Left forelimb (tissue), 1 donor: ENCODE data around the gene CYP46A1.

Experiments used
- DNase-seq: peaks from one replicate; pipeline ENCODE4 v3.0.0-alpha.2; 2018; ENCODE audit warnings: low spot score

The CYP46A1 gene

GRCh38 chr14:99673305-99674063 lies 10.6 kb upstream of the CYP46A1 start:
- no peak for DNase-seq

GRCh38 chr14:99674064-99674650 lies 9.9 kb upstream of the CYP46A1 start:
- DNase-seq, result no peak

- DNase-seq, result no peak
Measured at GRCh38 chr14:99674776-99675381, 9.2 kb upstream of the CYP46A1 start.

GRCh38 chr14:99675382-99675835 lies 8.7 kb upstream of the CYP46A1 start:
- no peak for DNase-seq

GRCh38 chr14:99675951-99676350 lies 8.1 kb upstream of the CYP46A1 start:
- DNase-seq, result no peak

- no peak for DNase-seq
Measured at GRCh38 chr14:99676657-99677056, 7.4 kb upstream of the CYP46A1 start.

GRCh38 chr14:99677231-99678140 lies 6.6 kb upstream of the CYP46A1 start:
- DNase-seq, result peak; percentile 51

GRCh38 chr14:99678198-99678597 lies 5.9 kb upstream of the CYP46A1 start:
- DNase-seq, result peak; percentile 11

- peak; percentile 36 for DNase-seq
Measured at GRCh38 chr14:99679111-99679510, 5.0 kb upstream of the CYP46A1 start.

- DNase-seq, result peak; percentile 45
Measured at GRCh38 chr14:99679543-99679942, 4.6 kb upstream of the CYP46A1 start.

- DNase-seq, result no peak
Measured at GRCh38 chr14:99679996-99680395, 4.1 kb upstream of the CYP46A1 start.

- DNase-seq, result peak; percentile 34
Measured at GRCh38 chr14:99681101-99681831, 2.8 kb upstream of the CYP46A1 start.

- DNase-seq, result peak; percentile 17
Measured at GRCh38 chr14:99681832-99682148, 2.3 kb upstream of the CYP46A1 start.

- DNase-seq, result peak; percentile 85
Measured at GRCh38 chr14:99682809-99683618, 1.1 kb upstream of the CYP46A1 start.

- peak; percentile 70 for DNase-seq
Measured at GRCh38 chr14:99684410-99684934, 374 bp downstream of the CYP46A1 start.

GRCh38 chr14:99685151-99685591 lies 1.1 kb downstream of the CYP46A1 start:
- peak; percentile 53 for DNase-seq

- DNase-seq, result no peak
Measured at GRCh38 chr14:99685596-99685995, 1.5 kb downstream of the CYP46A1 start.

- DNase-seq, result peak; percentile 34
Measured at GRCh38 chr14:99686557-99687283, 2.6 kb downstream of the CYP46A1 start.
